ENCODE measurements around the gene PHF10. TPM values are rescaled to one million over a fixed set of nuclear protein-coding genes. Genes with fewer than 3 reads are reported as not detected.

The PHF10 gene
- total RNA-seq, 1 donor from 2014 or later, result 17.5 TPM

DNA sequence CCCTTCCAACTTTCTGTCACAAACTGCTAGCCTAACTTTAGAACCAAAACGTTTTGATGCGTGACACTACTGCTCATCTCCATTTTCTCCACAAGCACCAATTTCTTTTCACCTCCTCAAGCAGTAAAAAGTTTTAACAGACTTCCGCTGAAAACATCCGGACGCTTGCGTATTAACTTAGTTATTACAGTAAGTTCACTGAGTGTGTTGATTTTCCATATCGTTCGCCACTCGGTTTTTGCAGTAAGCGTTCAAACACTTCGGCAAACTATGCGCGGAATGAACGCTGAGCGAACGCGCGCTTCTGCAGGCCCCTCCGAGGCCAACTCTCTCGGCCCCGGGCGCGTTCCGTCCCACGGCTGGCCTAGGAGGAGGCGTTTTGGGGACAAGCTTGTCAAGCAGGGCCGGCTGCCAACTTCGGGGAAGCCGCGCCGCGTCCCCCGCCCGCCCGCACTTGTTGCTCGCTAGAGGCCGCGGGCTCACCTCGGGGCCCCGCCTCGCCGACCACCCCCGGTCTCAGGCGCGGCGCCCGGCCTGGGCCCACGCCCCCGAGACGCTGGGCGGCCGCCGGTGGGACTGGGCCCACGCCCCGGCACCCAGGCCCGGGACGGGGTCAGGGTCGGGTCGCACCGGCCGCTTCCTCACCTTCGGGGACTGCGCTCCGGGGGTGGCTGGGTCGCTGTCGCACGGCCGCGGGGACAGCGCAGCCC lies 945 bp downstream of the PHF10 start:
- DNase-seq (ENCODE audit: low read depth in 2 of 2), result peak; percentile 30 to 73

- DNase-seq (ENCODE audit: low read depth in 2 of 2), result peak; percentile 34 to 83
Measured at GRCh38 chr6:169722362-169723199, 1.7 kb downstream of the PHF10 start.

DNA sequence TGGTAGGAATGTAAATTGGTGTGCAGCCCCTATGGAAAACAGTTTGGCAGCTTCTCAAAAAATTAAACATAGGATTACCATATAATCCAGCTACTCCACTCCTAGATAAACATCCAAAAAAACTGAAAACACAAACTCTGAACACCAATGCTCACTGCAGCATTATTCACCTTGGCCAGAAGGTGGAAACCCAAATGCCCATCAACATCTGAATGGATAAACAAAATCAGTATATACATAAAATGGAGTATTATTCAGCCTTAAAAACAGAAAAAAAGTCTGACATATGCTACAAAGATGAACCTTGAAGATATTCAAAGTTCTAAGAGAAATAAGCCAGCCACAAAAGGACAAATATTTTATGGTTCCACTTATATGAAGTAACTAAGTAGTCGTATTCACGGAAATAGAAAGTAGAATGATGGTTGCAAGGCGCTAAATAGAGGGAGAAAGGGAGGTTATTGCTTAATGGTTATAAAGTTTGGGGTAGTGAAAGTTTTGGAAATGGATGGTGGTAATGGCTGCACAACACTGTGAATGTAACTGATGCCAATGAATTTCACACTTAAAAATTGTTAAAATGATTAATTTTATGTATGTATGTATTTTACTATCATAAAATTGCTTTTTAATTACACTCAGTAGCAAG lies 4.0 kb downstream of the PHF10 start:
- no peak for DNase-seq (ENCODE audit: low read depth in 2 of 2)

DNA sequence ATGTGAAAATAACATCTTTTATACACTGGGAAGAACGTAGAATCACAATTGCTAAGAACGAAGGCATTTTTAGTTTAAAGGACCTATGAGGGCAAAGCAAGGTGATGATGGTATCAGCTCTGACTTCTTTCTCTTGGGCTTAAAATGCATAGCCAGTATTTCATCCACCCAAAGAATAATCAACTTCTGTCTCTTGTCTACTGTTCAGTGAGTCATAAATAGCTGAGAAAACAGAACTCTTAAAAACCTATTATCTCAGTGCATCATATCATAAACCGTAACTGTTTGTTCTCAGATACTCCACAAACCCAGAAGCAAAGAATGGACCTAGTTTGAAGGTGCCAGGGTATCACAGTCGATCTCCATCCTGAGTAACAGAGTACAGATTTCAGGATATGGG lies 5.2 kb downstream of the PHF10 start:
- peak in 1 of 2 donors; percentile 32 for DNase-seq (ENCODE audit: low read depth in 2 of 2)

DNA sequence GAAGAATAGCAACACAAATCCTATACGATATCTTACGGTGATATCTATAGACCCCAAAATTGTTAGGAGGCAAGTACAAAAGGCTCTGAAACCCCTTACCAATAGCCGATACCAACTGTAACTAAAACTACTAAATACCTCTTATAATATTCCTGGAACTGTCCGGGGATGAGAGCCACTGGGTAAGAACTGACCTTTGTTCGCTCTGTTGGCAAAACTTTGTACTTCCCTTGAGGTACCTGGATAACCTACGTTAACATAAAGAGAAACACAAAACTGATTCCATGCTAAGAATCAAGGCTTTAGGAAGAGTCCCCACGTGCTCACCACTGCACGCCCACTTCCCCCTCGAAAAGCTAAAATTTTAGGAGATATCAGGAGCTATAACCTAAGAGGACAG lies 9.7 kb downstream of the PHF10 start:
- no peak for DNase-seq (ENCODE audit: low read depth in 2 of 2)

GRCh38 chr6:169714178-169714577 lies 10.1 kb downstream of the PHF10 start:
- no peak for DNase-seq (ENCODE audit: low read depth in 2 of 2)

DNA sequence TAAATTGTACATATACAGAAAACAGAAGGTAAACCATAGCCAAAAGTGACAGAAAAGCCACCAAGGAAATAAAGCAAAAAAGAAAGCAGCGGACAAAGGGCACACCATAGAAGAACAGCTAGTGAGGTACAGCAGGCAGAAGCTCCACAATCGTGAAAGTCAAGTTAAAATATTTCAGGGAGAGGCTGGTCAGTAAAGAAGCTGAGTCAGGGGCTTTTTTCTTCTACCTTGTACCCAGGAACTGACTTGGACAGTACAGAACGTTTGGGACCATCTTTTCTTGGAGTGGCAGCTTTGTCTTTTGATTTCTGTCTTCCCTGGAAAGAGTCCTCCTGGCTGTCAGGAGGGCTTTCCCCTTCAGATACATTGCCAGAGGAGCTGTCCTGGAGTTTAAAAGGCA lies 14.3 kb downstream of the PHF10 start:
- DNase-seq (ENCODE audit: low read depth in 2 of 2), result no peak

DNA sequence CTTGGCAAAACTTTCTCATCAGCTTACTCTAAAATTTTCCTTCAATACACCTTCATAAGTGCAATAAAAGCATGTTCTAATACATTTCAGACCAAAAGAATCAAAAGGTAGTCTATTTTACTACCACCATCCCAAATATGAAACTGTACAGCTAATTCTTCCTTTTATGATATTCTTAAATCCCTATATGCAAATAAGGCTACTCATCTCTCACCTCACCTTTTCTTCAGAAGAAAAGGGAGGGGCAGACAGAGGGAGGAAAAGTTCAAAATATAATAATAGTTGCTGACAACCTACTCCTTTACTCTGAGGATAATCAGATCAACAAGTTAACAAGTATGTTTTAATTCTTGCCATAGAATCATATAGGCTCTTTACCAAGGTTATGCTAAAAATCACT lies 15.0 kb downstream of the PHF10 start:
- DNase-seq (ENCODE audit: low read depth in 2 of 2), result no peak

DNA sequence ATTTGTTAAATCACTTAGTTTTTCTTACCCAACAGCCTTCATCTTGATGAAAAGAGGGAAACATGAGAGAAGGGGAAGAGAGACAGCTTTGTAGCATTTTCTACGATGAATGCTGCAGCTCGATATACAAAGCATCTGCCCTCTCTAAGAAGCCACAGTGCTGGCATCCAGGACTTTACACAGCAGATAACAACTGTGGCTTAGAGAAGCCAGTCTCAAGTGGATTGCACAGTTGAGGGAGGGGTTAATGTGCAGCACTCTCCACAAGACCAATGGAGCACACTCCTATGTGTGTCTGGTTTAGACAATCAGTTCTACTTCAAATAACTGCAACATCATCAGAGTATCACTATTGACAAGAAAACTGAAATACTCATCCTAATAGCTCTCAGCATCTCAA lies 16.5 kb downstream of the PHF10 start:
- no peak for DNase-seq (ENCODE audit: low read depth in 2 of 2)

- DNase-seq (ENCODE audit: low read depth in 2 of 2), result no peak
Measured at GRCh38 chr6:169702840-169703246, 21.5 kb downstream of the PHF10 start.

DNA sequence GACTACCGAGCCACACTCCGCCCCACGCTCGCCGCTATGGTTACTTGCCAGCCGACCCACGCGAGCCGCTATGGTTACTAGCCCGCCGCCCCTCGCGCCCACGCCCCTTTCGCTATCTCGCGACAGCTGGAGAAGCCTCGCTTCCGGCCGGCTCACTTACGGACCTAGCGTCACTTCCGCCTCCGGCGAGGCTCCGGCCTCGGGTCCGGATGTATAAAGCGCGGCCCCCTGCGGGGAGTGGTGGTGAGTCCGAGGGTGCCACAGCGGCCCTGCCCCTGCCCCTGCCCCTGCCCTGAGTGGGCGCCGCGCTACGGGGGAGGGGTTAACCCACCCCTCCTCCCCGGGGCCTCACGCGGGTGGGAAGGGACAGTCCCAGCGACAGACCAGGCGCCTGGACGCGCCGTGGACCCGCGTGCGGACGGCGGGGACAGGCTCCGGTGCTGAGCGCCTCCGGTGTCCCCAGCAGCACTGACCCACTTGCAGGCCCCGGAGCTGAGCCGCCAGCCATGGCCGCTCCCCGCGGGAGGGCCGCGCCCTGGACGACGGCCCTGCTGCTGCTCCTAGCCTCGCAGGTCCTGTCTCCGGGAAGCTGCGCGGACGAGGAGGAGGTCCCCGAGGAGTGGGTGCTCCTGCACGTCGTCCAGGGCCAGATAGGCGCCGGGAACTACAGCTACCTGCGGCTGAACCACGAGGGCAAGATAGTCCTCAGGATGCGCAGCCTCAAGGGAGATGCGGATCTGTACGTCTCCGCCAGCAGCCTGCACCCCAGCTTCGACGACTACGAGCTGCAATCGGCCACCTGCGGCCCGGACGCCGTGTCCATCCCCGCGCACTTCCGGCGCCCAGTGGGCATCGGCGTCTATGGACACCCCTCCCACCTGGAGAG lies 22.1 kb downstream of the PHF10 start, which contains the start of the genes C6orf120 and WDR27:
Gene C6orf120 (plus strand): TSS at position 173 of the 886 bp plus-strand sequence. CDS start 334 bp downstream, at position 507.
Gene WDR27 (minus strand): TSS at position 76 of the 886 bp plus-strand sequence. CDS start 13,024 bp downstream, outside the sequence.
- DNase-seq (ENCODE audit: low read depth in 2 of 2), result peak; percentile 94 to 97

- DNase-seq (ENCODE audit: low read depth in 2 of 2), result no peak
Measured at GRCh38 chr6:169701311-169701953, 22.9 kb downstream of the PHF10 start.

DNA sequence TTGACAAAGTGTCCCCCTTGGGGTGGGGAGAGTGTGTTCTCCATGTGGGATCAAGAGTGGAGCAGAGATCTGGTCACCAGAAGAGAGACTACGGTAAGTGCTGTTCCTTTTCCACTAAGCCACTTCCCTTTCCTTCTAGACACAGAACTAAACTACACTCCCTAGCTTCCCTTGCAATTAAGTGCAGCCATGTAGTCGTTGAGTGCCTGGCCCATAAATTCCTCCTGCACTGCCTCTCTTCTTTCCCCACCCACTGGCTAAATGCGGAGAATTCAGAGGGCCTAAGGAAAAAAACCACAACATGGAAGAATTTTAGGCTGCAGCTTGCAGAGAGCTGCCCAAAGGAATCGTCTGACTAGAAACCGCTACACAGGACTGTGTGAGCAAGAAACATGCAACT lies 24.0 kb downstream of the PHF10 start:
- no peak for DNase-seq (ENCODE audit: low read depth in 2 of 2)

DNA sequence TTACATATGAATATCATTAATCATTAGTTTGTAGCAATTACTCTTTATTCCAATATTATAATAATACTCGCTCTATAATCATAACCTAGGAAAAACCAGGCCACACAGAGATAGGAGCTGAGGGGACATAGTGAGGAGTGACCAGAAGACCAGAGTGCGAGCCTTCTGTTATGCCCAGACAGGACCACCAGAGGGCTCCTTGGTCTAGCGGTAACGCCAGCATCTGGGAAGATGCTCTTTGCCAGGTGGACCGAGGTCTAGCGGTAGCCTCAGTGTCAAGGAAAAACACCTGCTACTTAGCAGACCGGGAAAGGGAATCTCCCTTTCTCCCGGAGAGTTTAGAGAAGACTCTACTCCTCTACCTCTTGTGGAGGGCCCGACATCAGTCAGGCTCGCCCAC lies 27.2 kb downstream of the PHF10 start:
- peak in 1 of 2 donors; percentile 24 for DNase-seq (ENCODE audit: low read depth in 2 of 2)

DNA sequence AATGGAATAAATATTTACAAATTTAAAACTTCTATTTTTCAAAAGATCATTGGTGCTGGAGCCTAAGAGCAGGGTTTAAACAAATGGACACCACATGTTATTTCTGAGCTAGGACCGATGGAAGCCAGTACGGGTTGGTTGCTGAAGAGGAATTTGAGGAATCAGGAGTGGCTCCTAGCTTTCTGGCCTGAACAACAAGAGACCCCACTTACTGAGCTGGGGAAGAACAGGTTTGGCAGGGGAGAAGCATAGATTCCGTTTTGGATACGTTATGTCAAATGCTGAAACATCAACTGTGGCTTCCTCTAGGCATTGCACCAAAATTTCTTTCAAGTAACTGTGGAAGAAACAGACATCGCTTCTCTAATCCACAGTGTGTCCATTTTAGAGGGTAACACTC lies 29.2 kb downstream of the PHF10 start:
- no peak for DNase-seq (ENCODE audit: low read depth in 2 of 2)

DNA sequence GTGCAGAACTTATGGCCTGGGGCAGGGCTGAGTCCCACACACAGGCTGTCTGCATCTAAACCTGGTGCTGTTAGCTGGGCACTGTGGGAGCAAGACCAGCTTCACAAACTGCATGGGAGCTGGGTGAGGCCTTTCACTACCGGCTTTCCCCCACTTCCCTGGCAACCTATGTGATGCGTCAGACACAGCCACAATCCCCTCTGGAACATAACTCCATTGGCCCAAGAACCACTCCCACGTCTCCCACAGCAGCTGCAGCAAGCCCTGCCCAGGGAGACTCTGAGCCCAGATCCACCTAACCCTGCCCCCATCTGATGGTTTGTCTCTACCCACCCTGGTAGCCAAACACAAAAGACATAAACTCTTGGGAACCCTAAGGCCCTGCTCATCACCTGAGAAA lies 31.8 kb downstream of the PHF10 start:
- DNase-seq (ENCODE audit: low read depth in 2 of 2), result no peak

GRCh38 chr6:169691260-169691659 lies 33.0 kb downstream of the PHF10 start:
- no peak for DNase-seq (ENCODE audit: low read depth in 2 of 2)

GRCh38 chr6:169689287-169689686 lies 35.0 kb downstream of the PHF10 start:
- no peak for DNase-seq (ENCODE audit: low read depth in 2 of 2)

DNA sequence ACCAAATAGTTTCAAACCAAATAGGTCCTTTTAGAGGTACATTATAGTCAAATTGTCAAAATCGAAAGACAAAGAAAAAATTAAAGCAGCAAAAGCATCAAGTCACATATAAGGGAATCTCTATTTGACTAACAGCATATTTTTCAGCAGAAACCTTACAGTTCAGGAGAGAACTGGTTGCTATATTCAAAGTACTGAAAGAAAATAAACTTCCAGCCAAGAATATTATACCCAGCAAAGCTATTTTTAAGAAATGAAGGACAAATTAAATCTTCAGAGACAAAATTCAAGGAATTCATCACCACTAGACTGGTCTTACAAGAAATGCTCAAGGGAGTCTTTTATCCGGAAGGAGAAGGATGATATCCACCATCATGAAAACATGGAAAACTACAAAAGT lies 38.4 kb downstream of the PHF10 start:
- no peak for DNase-seq (ENCODE audit: low read depth in 2 of 2)

DNA sequence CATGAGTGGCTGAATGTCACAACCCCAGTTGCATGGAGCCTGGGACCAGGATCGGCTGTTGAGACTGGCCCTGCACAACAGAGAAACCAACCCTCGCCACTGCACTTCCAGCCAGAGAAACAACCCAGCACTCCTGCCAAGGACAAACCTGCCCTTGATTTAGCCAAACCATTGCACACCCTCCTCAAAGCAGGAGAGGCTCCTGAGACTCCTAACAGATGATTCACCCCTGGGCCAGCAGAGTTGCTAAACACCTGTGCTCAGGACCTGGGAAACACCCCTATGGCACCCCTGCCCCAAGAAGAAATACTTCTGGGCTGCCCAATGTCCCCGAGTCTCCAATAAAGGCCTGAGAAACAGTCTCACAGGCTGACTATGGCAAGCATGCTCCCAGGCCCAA lies 40.2 kb downstream of the PHF10 start:
- no peak for DNase-seq (ENCODE audit: low read depth in 2 of 2)

- no peak for DNase-seq (ENCODE audit: low read depth in 2 of 2)
Measured at GRCh38 chr6:169678342-169678741, 46.0 kb downstream of the PHF10 start.
